Measurements from ENCODE around the gene KRT9.
A peak's percentile ranks its signal among the peaks of the same experiment; 100 is the strongest.
"Not testable (repeated sequence)": the region's sequence is repeated elsewhere in the genome, so short reads cannot be mapped to it uniquely, and the experiment has no call there.

The KRT9 gene

DNA sequence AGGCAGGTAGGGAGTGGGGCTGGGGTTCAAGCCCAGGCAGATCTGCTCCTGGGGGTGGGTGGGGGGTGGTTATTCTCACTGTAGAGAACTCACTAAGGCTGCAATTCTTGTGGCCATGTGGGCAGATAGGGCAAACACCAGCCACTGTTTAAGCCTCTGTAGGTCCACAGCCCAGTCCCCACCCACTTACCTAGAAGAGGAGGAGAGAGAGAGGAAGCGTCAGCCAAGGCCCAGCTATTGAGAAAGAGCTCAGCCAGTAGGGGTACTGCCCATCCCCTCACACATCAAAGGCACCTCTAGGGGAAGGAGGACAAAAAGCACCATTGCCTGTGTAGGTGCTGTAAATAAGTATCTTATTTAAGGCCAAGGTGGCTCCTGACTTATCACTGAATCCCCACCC lies 27.8 kb upstream of the KRT9 start:
- DNase-seq, result no peak

DNA sequence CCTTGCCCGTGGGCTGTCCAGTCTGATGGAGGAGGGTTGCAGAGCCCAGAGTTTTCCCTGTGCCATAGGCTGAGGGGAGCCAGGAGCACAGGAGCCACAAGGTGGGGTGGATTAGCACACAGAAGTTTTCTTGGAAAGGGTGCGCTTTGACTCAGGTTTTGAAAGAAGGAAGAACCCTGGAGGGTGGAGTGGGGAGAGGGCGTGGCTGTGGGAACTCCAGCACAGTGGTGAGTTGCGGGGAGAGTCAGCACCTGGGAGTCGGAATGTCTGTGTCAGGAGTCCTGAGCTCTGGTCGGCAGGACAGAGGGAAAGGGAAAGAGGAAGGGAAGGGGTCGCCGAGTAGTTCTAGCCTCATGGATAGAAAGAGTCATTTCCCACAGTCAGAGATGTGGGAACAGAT lies 23.7 kb upstream of the KRT9 start:
- no peak for DNase-seq

DNA sequence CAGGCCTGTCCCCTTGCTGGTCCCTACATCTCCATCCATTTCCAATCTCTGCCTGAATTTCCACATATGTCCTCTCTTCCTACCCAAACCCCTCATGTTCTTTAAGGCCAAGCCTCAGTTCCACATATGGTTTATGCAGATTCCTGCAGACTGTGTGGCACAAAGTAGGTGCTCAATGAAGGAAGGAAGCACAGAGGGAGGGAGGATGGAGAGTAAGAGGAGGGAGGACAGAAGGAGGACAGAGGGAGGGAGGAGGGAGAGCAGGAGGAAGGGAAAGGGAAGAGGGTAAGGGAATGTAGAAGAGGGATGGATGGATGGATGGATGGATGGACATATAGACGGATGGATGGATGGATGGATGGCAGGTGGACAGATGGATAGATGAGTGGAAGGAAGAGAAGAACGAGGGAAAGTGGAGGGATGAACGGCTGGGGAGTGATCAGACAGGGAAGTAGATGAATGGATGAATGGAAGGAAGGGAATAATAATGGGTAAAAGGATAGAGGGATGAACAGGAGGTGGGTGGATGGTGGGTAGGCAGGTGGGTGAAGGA lies 22.6 kb upstream of the KRT9 start:
- no peak for DNase-seq

DNA sequence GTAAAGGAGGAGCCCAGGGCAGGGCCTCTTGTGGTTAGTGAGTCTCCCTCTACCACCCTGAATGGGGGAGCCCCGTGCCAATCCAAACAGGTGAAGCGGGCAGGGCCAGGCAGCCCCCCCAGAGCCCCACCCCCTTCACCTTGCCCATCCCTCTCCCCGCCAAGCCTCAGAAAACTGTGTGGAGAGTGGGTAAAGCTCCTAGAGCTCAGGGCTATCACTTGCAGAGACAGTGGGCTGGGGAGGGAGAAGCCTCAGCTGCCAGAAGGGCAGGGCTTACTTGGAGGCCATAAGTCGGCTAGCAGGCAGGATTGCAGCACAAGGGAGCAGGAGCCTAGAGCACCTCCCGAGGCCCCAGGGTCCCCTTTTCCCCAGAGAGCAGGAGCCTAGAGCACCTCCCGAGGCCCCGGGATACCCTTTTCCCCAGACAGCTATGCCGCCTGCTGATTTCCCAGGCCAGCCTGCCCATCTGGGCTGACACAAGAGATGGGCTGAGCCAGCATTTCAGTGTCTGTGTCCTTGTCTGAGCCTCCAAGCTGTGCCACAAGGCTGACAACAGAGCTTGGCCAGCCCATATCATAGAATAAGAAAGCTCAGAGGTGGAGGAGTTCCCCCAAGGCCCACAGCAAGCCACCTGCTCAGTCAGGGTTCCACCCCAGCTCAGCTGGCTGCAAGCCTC lies 21.6 kb upstream of the KRT9 start:
- DNase-seq, result no peak

DNA sequence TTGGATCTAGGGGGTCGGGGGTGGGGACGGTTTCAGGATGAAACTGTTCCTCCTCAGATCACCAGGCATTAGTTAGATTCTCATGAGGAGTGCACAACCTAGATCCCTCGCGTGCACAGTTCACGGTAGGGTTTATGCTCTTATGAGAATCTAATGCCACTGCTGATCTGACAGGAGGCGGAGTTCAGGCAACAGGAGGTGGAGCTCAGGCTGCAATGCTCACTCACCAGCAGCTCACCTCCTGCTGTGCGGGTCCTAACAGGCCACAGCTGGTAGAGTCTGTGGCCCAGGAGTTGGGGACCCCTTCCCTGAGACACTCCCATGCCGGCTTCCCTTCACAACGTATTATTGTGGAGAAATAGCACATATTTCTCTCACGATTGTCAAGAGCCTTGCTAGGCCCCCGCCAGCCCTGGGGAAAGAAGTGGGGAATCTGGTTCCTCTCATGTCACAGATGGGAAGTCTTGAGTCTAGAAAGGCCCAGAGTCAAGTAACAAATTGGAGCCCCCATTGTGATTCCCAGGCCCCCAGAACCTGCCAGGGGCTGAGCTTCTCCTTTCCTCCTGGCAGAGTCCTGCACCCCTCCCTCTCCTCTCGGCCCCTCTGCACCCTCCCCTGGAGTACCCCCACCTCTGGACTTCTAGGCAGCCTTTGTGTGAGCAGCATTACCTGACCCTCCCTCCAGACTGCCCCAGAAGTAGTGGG lies 20.9 kb upstream of the KRT9 start:
- DNase-seq, result no peak

DNA sequence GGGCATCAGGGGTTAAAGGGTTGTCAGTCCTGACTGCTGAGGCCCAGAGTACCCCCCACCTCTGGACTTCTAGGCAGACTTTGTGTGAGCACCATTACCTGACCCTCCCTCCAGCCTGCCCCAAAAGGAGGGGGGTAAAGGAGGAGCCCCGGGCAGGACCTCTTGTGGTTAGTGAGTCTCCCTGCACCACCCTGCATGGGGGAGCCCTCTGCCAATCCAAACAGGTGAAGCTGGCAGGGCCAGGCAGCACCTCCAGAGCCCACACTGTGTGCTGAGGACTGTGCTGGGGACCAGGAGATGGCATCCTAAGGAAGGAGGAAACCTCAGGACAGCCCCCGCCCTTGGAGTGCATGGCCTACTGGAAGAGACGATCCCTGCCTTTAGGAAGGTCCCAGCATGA lies 17.4 kb upstream of the KRT9 start:
- no peak for DNase-seq

DNA sequence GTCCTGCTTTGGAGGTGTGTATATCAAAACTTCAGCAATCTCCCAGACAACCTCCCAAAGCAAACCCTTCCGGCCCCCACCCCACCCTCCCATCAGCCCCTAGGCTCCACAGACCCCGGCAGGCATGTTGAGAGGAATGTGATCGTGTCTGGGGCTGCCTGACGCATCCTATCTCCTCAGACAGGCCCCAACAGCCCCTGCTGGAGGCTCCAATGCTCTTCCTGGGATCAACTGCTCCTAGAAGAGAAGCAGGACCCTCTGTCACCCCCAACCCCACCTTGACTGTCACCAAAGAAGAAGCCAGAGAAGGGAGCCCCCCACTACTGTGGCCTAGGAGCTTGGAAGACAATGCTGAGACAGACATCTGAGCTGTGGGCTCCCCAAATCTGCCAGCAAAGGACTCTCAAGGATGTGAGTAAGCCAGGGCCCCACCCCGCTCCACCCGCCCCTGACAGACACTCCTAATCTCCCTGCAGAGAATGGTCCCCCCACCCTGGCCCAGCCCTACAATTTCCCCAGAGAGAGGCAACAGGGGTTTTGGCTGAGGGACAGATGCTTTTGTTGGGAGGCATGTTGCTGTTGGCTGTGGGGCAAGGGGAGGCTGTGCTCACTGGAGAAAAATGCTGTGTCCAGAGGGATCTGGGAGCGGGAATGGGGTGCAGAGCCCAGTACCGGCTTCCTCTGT lies 16.4 kb upstream of the KRT9 start:
- no peak for DNase-seq

DNA sequence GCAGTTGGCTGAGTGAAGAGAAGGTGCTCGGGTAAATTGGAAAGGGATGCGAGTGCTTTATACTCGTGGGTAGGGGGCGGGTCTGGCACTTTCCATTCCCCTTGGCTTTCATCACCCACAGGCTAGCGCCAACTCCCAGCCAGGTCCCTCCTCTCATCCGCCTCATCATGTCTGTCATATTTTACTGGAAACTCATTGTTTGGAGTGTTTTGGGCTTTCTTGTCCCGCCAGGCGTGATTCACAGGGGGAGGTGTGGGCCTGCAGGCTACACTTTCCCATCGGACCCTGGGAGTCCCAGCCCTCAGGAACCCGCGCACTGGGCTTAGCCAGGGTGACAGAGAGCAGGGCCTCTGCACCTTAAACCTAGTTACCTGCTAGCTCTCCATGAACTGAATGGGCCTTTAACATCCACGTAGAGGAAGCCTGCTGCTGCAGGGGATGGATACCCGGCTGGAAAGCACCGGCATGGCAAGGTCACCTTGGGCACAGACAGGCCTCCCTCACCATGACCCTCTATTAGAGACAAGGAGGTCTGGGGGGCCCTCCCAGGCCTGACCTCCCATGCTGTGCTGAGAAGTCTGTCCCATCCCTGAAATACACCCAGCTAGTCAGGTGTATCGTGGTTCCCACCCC lies 15.1 kb upstream of the KRT9 start, which contains the start of gene KRT14:
Gene KRT14, minus strand, starts transcription at position 33 of the 633 bp plus-strand sequence. CDS start 61 bp downstream, outside the sequence.
- DNase-seq, result no peak

DNA sequence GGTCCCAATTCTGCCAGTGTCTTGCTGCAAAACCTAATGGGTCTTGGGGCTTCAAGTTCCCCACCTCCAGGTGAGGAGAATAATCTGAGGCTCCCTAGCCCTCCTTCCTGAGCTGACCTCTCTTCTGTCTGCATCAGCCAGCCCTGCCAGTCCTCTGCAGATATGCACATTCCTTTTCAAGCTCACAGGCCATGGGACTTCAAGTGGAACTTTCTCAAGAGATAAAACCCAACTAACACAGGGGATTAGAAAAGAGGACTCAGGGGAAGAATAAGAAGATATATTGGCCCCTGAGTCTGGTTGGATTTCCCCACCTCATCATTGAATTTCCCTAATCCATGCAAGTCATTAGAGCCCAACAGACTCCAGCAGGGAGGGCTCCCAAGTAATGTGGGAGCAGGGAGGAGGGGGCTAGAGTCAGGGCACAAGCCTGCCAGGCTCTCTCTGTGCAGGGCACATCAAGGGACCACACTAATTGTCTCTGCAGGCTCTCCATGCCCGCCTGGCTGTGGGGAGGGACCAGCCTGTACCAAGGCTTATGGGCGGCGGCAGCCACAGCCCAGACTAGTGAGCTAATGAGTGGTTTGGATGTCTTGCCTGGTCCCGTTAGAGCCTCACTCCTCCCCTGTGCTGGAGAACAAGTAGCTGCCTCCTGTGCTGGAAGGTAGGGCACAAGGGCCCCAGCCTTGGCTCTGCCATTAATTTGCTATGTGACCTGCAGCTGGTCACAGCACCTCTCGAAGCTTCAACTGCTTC lies 13.6 kb upstream of the KRT9 start:
- no peak for DNase-seq

DNA sequence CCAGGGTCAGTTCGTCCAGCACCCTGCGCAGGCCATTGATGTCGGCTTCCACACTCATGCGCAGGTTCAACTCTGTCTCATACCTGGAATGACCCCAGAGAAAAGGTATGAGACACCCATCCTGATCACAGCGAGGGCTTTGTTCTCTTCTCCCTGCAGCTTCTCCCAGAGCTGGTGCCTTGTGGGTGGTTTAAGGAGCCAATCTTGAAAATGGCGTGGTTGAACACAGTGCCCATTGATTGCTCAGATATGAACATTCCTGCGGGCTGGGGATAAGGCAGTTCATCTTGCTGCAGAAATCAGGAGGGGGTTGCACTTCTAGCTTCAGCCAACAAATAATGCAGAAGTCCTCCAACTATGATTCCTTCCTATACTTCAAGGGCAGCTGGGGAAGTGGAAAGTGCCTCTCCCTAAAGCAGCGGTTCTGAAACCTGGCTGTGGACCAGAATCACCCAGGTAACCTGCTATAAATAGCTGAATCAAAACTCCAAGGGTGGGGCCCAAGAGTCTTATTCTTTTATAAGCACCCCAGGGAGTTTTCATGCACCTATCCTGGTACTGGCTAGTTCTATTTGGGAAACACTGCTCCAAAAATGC lies 12.6 kb upstream of the KRT9 start:
- not testable (repeated sequence) for DNase-seq

DNA sequence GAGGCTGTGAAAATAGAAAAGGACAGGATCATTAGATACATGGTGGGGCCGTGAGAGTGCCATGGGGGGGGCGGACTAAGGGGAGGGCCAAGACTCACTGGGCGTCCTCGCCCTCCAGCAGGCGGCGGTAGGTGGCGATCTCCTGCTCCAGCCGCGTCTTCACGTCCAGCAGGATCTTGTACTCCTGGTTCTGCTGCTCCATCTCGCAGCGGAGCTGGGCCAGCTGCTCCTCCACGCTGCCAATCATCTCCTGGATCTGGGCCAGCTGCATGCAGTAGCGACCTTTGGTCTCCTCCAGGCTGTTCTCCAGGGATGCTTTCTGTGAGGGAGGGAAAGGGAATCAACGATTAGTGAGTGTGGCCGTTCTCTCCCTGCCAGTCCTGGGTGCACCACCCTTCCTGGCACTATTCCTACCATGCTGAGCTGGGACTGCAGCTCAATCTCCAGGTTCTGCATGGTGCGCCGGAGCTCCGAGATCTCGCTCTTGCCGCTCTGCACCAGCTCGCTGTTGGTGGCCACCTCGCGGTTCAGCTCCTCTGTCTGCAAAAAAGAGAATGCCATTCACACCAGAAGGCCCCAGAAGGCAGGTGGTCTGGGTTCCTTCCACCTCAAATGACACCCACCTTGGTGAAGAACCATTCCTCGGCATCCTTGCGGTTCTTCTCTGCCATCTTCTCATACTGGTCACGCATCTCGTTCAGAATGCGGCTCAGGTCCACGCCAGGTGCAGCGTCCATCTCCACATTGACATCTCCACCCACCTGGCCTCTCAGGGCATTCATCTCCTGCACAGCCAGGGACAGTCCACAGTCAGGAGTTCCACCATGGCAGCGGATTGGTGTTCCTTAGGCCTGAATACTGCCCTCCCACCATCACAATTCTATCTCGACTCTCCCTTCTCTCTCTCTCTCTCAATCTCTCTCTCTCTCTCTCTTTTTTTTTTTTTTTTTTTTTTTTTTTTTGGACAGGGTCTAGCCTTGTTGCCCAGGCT lies 11.6 kb upstream of the KRT9 start:
- DNase-seq, result no peak

DNA sequence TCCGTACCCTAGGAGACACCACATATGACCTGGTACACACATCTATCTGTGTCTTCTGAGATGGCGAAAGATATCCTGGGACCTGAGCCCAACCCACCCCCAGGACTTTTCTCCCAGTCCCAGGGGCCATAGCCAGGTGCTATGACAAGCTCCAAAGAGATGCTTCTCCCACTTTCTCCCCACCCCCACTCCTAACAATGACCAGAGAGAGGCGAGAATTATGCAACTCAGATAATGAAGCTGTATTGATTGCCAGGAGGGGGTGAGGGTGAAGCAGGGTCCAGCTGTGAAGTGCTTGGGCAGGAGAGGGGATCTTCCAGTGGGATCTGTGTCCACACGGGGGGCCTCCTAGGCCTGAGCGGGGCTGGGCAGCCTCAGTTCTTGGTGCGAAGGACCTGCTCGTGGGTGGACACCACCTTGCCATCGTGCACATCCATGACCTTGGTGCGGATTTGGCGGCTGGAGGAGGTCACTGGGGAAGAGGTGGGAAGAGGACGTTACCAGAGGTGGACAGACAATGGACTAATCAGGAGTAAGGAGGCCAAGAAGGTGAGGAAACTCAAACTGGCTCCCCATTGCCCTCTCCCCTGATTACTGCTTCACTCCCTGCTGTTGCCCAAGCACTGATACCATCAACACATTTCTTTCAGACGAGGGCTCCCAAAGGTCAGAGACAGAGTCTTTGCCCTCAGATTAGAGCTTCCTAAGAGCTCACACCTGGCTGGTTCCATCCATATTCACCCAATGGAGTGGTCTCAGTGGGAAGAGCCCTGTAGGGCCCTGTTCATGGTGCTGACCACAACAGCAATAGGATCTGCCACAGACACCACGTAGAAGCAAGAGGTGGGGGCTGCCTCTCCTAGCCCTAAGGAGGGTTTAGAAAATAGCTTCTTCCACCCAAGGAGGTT lies 10.5 kb upstream of the KRT9 start:
- DNase-seq, result not testable (repeated sequence)

DNA sequence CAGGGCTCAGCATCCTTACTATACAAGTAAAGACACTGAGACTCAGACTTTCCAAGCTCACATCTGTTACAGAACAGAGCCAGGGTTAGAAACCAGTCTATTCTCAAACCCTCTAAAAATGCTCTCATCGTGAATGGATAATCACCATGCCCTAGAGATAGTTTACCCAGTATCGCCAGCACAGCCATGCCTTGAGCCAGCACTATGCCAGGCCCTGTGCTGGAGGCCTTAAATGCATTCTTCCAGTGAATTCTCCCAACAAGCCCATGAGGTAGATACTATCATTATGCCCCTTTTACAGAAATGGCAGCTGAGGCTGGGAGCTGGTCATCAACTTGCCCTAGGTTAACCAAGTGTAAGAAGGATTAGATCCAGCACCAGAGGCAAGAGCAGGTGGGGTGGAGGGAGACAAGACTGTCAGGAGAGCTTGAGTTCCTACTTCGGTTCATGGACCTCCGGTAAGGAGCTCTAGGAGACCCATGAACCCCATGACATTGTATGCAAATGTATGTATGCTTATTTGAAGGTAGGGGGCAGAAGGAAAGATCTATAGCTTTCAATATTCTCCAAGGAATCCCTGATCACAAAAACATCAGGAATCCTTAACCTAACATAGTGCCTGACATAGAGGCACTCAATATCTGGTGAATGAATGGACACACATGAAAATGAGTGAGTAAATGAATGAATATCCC lies 9.7 kb upstream of the KRT9 start:
- no peak for DNase-seq

DNA sequence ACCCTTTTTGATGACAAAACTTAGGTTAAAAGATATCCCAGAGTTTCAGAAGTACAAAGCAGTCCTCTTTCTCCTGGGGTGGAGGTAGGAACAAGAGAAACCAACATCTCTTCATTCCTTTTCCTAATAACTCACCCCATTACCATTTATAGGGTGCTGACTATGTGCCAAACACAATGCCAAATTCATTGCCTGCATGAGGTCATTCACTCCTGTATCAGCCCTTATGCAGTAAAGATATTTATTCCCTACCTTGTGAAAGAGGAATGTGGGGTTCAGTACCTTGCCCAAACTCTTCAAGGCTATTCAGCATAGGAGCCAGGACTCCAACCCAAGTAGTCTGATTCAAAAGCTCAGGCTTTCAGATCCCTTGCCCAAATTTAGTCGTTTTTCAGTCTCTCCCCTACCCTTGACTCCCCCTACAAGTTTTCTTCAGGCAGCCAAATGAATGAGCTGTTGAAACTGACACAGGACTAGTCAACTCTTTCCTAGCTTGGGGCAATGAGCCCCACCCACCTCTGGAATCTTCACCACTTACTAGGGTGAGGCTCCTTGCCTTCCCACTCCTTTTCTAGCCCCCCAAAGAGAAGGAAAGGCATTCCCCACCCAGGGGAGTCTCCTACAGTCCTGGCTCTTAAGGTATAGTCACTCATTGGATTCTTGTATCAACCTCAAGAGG lies 9.0 kb upstream of the KRT9 start:
- no peak for DNase-seq

DNA sequence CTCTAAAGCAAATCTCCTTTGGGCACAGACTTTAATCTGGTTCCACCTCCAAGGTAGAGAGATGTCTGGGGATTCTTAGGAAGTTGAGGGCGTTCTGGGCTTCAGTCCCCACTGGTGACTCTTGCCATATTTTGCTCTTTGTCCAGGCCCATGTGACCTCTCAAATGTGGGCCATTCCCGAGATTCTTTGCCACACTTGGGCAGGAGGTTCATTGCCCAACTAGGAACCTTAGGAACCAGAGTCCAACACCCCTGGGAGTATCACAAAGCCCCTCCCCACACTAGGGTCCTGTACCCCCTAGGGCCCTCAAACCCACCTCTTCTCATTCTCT lies 8.4 kb upstream of the KRT9 start:
- DNase-seq, result no peak

DNA sequence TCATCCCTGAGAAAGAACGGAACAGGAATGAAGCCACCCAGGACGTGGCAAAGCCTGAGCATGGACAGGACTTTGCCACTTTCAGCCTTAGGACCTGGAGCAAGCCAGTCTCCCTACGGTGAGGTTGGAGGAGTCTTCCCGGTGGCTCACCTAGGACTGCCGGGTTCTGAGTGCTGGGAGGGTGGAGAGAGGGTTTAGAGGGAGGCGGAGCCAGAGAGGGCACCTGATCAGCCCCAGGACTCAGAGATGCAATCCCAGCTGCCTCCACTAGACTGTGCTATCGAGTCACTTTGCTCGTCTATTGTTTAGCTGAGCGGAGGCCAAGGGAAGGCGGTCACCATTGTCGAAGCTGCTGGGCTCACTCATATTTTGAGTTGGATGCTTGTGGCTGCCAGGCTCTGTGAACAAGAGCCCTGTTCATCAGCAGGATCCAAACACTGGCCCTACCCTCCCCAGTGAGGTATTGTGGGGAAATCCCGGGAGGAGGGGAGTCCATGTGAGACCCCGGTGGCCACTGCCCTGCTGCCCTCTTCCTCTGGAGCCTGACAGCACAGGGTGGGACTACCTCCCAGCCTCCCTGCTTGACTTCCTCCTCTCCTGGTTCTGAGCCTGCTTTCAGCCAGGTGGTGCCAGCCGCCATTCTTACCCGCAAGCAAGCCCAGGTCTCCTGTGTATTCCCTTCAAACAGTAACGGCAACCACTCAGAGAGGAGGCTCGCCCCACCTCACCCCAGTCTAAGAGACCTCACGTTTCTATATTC lies 7.8 kb upstream of the KRT9 start:
- DNase-seq, result peak; percentile 78

DNA sequence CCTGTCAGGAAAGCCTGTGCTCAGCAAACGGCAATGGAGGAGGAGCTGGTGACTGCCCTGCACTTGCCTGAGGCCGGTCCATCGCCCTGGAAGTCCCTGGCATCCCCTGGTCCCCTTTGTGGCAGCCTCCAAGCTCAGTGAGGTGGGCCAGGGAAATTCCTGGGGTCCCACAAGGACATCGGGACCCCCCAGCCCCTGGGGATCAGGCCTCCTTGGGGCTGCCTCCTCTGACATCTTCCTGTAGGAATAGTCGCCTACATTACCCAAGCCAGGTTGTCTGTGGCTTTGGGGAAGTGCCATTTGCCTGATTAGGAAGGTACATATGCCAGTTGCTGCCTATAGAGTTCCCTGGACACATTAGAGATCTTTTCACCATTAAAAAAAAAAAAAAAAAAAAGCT lies 7.1 kb upstream of the KRT9 start:
- no peak for DNase-seq

DNA sequence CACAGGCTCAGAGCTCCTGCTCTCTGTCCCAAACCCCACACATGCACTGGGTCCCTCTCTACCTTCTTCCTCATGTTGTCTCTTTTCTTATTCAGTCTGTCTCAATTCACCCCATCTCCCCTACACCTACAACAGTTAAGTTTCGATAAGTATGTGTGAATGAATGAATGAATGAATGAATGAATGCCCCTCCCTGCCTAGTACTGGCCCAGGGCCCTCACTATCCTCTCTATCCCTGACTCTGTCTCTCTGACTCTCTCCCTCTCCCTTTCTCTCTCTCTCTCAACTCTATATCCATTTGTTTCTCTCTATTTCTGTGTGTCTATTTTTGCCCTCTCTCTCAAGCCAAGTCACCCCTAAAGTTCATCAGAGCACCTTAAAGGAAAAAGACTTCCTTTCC lies 6.7 kb upstream of the KRT9 start:
- DNase-seq, result no peak
